ENCODE results near the gene GALNT2.

GRCh38 chr1:230199554-230199953 lies 132.5 kb downstream of the GALNT2 start:
- no peak for TF ChIP-seq POLR2A (IDR thresholded peaks at IDR 0.05; ENCODE audit: low read length)
- TF ChIP-seq GATA1 (IDR thresholded peaks at IDR 0.05; ENCODE audit: low read depth, low read length) = no peak
